ENCODE data around the gene UPK1A.
A peak's percentile ranks its signal among the peaks of the same experiment; 100 is the strongest.
"Not testable (repeated sequence)": the region's sequence is repeated elsewhere in the genome, so short reads cannot be mapped to it uniquely, and the experiment has no call there.

UPK1A gene

GRCh38 chr19:35650581-35650980, 15.7 kb upstream of the UPK1A start:
- no peak overlapping the region for H3K4me3 ChIP-seq (ENCODE audit: low read length)
- DNase-seq (ENCODE audit: low read depth), result no peak
- TF ChIP-seq, protein P1, sequence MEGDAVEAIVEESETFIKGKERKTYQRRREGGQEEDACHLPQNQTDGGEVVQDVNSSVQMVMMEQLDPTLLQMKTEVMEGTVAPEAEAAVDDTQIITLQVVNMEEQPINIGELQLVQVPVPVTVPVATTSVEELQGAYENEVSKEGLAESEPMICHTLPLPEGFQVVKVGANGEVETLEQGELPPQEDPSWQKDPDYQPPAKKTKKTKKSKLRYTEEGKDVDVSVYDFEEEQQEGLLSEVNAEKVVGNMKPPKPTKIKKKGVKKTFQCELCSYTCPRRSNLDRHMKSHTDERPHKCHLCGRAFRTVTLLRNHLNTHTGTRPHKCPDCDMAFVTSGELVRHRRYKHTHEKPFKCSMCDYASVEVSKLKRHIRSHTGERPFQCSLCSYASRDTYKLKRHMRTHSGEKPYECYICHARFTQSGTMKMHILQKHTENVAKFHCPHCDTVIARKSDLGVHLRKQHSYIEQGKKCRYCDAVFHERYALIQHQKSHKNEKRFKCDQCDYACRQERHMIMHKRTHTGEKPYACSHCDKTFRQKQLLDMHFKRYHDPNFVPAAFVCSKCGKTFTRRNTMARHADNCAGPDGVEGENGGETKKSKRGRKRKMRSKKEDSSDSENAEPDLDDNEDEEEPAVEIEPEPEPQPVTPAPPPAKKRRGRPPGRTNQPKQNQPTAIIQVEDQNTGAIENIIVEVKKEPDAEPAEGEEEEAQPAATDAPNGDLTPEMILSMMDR (conservative IDR thresholded peaks at IDR 0.05; ENCODE audit: low read length), result no peak

- DNase-seq (ENCODE audit: low read depth); H3K4me3 ChIP-seq (ENCODE audit: low read length): not testable (repeated sequence)
These were observed 11.5 kb upstream of the UPK1A start for GRCh38 chr19:35654828-35655227.

DNA sequence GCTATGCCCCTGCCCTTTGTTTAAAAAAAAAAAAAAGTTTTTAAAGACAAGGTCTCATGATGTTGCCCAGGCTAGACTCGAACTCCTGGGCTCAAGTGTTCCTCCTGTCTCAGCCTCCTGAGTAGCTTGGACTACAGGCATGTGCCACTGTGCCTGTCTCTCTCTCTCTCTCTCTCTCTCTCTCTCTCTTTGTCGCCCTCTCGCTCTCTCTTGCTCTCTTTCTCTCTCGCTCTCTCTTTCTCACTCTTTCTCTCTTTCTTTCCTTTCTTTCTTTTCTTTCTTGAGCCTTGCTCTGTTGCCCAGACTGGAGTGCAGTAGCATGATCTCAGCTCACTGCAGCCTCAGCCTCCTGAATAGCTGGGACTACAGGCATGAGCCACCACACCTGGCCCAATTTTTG, 10.7 kb upstream of the UPK1A start:
- no peak overlapping the region for H3K4me3 ChIP-seq (ENCODE audit: low read length)
- no peak for DNase-seq (ENCODE audit: low read depth)
- TF ChIP-seq, protein P1 (conservative IDR thresholded peaks at IDR 0.05; ENCODE audit: low read length), result no peak

DNA sequence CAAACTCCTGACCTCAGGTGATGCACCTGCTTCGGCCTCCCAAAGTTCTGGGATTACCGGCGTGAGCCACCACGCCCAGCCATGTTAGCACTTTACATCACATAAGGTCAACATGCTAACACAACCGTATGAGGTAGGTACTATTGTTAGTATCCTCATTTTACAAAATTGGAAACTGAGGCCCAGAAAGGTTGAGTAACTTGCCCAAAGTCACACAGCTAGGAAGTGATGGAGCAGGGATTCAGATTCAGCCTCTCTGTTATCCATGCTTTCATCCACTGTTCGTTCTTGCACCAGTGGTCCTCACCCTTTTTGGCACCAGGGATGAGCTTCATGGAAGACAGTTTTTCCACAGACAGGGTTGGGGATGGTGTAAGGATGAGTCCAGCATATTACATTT, 9.6 kb upstream of the UPK1A start:
- TF ChIP-seq, protein P1 (conservative IDR thresholded peaks at IDR 0.05; ENCODE audit: low read length), result no peak
- no peak for DNase-seq (ENCODE audit: low read depth)
- no peak overlapping the region for H3K4me3 ChIP-seq (ENCODE audit: low read length)

DNA sequence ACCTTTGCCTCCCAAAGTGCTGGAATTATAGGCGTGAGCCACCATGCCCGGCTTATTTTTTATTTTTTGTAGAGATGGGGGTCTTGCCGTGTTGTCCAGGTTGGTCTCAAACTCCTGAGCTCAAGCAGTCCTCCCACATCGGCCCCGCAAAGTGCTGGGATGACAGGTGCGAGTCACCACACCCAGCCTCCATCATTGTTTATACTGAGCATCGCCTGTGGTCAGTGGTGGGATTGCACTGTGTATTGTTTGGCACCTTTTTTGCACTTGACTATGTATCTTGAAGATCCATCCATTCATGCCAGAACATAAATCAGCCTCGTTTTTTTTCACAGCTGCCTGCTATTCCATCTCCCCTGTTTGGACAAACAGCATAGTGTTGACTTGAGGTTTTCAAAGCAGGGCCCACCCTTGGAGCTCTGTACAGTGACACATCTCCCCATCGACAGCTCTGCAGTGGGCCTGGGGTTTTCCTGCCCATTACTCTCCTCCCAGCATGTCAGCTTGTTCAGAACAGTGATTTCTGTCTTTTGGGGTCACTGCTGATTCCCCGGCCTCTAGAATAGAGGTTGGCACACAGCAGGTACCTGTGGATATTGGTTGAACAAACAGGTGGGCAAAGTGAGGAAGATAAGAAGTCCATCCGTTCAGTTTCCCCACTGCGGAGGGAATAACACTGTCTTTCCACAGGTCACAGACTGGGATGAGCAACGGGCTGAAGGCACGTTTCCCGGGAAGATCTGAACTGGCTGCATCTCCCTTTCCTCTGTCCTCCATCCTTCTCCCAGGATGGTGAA, 8.2 kb upstream of the UPK1A start:
- DNase-seq (ENCODE audit: low read depth), result no peak
- no peak overlapping the region for H3K4me3 ChIP-seq (ENCODE audit: low read length)
- TF ChIP-seq, protein P1 (conservative IDR thresholded peaks at IDR 0.05; ENCODE audit: low read length), result 0 out of 2 replicates have a peak, but pooled peaks have one; percentile 1

DNA sequence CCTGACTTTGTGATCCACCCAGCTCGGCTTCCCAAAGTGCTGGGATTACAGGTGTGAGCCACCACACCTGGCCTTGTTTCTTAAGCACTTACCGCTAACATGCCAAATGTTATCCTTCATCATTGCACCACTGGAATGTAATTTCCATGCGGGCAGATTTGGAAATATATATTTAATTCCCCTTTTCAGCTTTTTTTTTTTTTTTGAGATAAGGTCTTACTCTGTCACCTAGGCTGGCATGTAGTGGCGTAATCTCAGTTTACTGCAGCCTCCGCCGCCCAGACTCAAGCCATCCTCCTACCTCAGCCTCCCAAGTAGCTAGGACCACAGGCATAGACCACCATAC, 4.3 kb upstream of the UPK1A start:
- no peak for DNase-seq (ENCODE audit: low read depth)

DNA sequence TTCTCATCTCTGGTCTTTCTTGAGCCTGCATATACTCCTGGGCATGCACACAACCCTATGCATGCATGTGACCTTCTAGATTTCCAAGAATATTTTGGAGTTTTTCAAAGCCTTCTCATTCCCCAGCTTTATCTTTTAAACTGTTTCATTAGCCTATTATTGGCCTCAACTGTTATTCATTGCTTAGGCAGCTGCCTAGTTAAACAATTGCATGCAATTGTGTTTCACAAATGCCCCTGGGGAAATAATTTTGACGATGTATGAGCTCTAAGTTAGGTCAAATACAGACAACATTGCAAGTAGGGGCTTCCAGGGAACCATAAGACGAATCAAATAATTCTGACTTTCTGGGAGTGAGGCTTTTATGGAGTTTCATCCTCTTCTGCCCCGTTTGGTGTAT, 2.3 kb upstream of the UPK1A start:
- H3K4me3 ChIP-seq (ENCODE audit: low read length), result no peak overlapping the region
- TF ChIP-seq, protein P1 (conservative IDR thresholded peaks at IDR 0.05; ENCODE audit: low read length), result no peak
- no peak for DNase-seq (ENCODE audit: low read depth)

More for the DNA sequence above, 4.3 kb upstream of the UPK1A start:
- no peak overlapping the region for H3K4me3 ChIP-seq (ENCODE audit: low read length)
- TF ChIP-seq, protein P1 (conservative IDR thresholded peaks at IDR 0.05; ENCODE audit: low read length), result no peak
